PFSK-1 (cell line): Measurements from ENCODE around the gene RYR2.

Source experiments
- POLR2AphosphoS5 ChIP-seq: IDR thresholded peaks from 2 replicates; pipeline ENCODE4 v1.6.1; 2012; ENCODE audit warnings: low read depth, mild to moderate bottlenecking, control low read depth, low read length, moderate library complexity
- TF ChIP-seq, protein P1 (sequence below), 2 experiments: IDR thresholded peaks; 2 replicates each; pipeline versions ENCODE4 v1.6.1 to v1.8.0; 2011 to 2012; ENCODE audit warnings: low read depth in 2 of 2, low read length in 2 of 2, control low read depth in 1 of 2, inconsistent platforms in 1 of 2, mild to moderate bottlenecking in 1 of 2, moderate library complexity in 1 of 2; ENCODE audit not compliant: insufficient read depth in 1 of 2

DNA sequence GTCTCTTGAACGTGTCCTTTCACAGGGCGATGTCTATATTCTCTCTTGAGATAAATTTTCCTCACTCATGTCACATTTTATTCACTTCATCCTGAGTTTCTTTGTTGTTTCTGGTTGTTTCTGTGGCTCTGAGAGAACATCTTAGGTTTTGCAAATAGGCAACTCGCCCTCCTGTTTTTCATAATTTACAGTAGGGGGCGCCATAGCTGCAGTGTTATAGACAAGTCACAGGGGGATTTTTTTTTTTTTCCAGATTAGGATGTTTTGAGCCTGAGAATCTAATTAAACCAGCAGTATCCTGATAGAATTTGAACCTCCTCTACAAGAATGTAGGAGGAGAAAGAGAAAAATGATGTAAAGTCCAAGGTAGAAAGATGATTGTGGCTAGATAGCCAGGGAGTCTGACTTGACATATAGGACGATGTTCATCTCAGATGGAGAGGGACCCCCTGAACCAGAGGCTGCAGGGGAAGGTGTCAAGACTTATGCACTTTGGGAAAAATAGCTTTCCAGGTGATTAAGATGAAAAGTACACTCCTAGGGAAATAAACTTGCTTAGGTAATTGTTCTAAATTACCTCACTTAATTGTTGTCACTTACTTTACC is 772.4 kb downstream of the RYR2 start:
- TF ChIP-seq, protein P1, sequence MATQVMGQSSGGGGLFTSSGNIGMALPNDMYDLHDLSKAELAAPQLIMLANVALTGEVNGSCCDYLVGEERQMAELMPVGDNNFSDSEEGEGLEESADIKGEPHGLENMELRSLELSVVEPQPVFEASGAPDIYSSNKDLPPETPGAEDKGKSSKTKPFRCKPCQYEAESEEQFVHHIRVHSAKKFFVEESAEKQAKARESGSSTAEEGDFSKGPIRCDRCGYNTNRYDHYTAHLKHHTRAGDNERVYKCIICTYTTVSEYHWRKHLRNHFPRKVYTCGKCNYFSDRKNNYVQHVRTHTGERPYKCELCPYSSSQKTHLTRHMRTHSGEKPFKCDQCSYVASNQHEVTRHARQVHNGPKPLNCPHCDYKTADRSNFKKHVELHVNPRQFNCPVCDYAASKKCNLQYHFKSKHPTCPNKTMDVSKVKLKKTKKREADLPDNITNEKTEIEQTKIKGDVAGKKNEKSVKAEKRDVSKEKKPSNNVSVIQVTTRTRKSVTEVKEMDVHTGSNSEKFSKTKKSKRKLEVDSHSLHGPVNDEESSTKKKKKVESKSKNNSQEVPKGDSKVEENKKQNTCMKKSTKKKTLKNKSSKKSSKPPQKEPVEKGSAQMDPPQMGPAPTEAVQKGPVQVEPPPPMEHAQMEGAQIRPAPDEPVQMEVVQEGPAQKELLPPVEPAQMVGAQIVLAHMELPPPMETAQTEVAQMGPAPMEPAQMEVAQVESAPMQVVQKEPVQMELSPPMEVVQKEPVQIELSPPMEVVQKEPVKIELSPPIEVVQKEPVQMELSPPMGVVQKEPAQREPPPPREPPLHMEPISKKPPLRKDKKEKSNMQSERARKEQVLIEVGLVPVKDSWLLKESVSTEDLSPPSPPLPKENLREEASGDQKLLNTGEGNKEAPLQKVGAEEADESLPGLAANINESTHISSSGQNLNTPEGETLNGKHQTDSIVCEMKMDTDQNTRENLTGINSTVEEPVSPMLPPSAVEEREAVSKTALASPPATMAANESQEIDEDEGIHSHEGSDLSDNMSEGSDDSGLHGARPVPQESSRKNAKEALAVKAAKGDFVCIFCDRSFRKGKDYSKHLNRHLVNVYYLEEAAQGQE (IDR thresholded peaks at IDR 0.05; ENCODE audit: insufficient read depth in 1 of 2, low read depth in 2 of 2, low read length in 2 of 2): no peak
- no peak for TF ChIP-seq POLR2AphosphoS5
